Measurements from ENCODE around the gene KLHL30.

KLHL30 gene

GRCh38 chr2:238119756-238120462 is 18.6 kb upstream of the KLHL30 start:
- no peak for DNase-seq

DNA sequence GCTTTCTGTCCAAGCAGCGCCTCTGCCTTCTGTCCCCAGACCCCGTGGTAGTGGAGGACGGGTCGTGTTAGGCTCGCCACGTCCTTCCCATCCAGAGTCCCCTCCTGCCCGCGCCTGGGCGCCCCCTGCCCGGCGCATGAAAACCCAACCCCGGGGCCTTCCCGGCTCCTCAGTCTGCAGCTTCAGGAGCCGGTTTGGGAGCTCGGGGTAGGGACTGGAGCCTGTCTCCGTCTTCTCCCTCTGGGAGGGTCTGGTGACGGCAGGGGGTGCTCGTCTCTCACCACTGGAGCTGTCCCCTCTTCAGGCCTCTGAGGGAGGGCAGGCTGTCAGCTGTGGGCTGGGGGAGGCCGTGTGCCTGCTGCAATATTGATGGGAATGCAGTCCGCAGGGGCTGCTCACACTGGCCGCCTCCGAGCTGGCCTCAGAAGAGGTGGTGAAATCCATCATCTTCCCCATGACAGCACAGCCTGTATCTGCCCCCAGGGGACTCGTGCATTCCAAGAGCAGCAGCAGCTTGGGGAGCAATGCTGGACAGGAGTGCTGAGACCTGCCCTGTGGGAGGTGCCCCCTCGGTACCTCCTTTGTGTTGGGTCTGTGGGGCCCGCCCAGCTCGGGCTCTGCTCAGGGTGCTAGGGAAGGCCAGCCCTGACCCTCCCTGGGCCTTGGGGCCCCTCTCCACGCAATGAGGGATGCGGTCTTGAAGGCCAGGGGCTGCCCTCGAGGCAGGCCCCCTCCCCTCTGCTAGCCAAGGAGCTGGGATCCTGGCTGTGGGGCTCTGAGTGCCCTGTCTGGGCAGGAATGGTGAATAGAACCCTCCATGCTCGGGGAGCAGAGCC is 17.8 kb upstream of the KLHL30 start:
- no peak for DNase-seq

DNA sequence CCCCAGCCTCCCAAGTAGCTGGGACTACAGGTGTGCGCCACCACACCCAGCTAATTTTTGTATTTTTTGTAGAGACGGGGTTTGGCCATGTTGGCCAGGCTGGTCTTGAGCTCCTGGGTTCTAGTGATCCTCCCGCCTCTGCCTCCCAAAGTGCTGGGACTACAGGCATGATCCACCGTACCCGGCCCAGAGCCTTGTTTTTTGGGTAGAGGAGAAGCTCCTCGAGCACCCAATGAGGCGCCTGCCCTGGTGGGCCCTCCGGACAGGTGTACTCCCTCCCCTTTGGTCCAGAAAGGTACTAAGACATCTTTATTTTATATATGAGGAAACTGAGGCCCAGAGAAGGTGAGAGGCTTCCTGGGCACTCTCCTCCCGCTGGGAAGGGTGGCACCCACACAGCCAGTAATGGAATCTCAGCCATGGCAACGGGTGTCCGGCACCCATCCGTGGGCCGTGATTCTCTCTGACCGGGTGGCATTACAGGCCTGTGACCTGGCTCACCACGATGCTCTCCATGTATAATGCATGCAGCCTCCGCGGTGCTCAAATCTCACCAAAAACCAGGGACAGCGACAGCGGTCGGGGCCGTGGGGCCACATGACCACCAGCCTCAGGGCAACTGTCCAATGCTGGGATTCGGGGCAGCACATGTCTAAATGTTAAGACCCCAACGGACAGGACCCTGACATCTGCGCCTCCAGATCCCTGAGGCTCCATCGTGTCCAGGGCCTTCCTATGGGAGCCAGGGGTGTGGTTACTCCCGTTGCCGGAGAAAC is 16.8 kb upstream of the KLHL30 start:
- no peak for DNase-seq

GRCh38 chr2:238122287-238123217 is 15.9 kb upstream of the KLHL30 start:
- DNase-seq: no peak

DNA sequence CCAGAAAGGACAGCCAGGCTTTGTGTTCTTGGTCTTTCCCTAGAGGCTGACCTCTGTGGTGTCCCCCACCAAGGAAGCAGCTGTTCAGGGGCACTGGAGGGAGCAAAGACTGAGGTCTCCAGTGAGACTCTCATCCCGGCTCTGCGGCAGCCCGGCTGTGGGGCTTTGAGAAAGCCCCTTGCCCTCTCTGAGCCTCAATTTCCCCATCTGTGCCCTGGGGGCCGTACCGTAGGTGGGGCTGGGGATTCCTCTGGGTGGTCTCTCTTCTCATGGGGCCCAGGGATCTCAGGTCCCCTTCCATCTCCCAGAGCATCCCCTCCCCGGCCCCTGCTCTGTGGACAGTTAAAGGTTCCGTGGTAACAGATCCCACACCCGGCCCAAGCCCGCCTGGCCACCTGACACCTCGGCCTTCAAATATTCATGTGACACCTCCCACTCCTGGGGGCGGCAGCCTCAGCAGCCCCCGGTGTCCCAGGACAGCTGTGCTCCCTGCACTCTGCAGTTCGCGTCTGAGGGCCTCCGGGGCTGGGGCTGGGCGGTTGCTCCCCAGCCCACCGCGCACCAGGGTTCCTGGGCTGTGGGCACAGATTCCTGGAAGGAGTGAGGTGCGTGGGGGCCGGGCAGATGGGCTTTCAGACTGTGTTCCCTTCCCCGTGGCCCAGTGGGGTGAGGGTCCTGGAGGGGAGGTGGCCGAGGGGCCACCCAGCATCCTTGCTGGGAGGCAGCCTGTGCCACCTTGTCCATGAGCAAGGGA is 15.1 kb upstream of the KLHL30 start:
- no peak for DNase-seq

DNA sequence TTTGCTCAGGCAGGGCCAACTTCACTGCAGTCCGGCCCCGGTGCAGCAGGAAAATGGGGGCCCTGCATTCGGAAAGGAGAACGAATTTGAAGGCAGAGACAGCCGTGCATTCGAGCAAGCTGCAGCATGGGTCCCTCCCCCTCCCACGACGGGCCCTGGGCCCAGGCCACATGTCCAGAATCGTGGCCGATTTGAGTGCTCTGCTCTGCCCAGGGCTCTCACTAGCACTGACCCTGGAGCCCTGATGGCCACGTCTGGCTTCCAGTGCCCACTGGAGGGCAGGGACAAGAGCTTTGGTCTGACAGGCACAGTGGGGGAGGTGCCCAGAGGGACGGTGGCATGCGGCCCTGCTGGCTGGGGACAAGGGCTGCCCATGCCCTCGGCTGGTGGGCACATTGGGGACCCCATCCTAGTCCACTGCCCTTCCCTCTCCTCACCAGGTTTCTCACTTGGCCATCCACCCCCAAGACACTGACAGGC is 14.4 kb upstream of the KLHL30 start:
- no peak for DNase-seq

- DNase-seq: no peak
Measured at GRCh38 chr2:238124488-238125126, 13.9 kb upstream of the KLHL30 start.

- DNase-seq: no peak
Measured at GRCh38 chr2:238125127-238125885, 13.2 kb upstream of the KLHL30 start.

- DNase-seq: no peak
Measured at GRCh38 chr2:238126338-238126737, 12.1 kb upstream of the KLHL30 start.

DNA sequence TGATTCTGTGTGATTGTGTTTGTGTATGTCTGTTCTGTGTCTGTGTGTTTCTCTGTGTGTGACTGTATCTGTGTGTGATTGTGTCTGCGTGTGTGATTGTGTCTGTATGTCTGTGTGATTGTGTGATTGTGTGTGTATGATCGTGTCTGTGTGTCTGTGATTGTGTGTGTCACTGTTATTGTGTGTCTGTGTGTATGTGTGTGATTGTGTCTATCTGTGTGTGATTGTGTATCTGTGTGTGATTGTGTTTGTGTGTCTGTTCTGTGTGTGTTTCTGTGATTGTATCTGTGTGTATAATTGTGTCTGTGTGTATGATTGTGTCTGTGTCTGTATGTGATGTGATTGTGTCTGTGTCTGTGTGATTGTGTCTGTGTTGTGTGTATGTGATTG is 11.7 kb upstream of the KLHL30 start:
- no peak for DNase-seq

GRCh38 chr2:238127165-238128060 is 11.1 kb upstream of the KLHL30 start:
- DNase-seq: no peak

- DNase-seq: no peak
Measured at GRCh38 chr2:238128061-238128440, 10.4 kb upstream of the KLHL30 start.

DNA sequence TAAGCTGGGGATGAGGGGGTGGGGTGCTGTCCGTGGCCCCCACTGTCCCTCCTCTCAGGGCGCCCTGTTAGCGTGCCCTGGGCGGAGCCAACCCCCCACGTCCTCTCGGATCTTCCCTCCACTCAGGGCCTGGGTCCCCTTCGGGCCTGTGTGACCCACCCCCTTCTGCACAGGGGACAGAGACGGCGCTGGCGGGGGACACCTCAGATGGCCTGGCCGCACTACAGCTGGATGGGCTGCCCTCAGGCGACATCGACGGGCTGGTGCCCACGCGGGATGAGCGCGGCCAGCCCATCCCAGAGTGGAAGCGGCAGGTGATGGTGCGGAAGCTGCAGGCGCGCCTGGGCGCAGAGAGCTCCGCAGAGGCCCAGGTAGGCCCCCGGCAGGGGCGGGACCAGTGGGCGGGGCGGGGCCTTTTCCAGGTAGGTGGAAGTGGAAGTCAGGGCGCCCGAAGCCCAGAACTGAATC is 9.9 kb upstream of the KLHL30 start:
- no peak for DNase-seq

GRCh38 chr2:238129166-238130010 is 9.1 kb upstream of the KLHL30 start:
- DNase-seq: no peak

DNA sequence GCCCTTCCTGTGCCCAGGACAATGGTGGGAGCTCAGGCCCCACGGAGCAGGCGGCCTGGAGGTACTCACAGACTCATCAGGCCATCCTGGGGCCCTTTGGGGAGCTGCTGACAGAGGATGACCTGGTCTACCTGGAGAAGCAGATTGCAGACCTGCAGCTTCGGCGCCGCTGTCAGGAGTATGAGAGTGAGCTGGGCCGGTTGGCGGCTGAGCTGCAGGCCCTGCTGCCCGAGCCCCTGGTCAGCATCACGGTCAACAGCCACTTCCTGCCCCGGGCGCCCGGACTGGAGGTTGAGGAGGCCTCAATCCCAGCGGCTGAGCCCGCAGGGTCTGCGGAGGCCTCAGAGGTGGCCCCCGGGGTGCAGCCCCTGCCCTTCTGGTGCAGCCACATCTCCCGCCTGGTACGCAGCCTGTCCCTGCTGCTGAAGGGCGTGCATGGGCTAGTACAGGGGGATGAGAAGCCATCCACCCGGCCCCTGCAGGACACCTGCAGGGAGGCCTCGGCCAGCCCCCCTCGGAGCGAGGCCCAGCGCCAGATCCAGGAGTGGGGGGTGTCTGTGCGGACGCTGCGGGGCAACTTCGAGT is 8.3 kb upstream of the KLHL30 start:
- no peak for DNase-seq

DNA sequence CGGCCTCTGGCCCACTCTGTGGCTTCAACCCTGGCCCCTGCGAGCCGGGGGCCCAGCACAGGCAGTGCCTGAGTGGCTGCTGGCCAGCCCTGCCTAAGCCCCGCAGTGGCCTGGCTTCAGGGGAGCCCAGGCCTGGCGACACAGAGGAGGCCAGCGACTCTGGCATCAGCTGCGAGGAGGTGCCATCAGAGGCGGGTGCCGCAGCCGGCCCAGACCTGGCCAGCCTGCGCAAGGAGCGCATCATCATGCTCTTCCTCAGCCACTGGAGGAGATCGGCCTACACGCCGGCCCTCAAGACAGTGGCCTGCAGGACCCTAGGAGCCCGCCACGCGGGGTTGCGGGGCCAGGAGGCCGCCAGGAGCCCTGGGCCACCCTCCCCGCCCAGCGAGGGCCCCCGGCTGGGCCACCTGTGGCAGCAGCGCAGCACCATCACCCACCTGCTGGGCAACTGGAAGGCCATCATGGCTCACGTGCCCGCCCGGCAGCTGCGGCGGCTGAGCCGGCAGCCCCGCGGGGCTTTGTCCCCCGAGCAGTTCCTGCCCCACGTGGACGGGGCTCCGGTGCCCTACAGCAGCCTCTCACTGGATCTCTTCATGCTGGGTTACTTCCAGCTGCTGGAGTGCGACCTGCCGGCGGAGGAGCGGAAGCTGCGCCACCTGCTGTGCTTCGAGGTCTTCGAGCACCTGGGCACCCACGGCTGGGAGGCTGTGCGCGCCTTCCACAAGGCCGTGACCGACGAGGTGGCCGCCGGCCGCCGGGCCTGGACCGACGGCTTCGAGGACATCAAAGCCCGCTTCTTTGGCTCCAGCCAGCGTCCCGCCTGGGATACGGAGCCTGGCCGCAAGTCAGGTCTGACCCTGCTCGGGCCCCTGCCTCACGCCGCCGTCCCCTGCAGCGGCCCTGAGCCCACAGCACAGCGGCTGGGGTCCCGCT is 7.5 kb upstream of the KLHL30 start:
- no peak for DNase-seq

Measured in 8988T (cell line).